ENCODE measurements around the gene DCD. TPM values are rescaled to one million over a fixed set of nuclear protein-coding genes. Genes with fewer than 3 reads are reported as not detected.

DCD gene
- total and polyA plus RNA-seq, 10 of the 15 experiments (the other 5 are each of a cell fraction or from before 2014, with no cell fraction given) = not detected

GRCh38 chr12:54603173-54603814 is 44.9 kb downstream of the DCD start:
- ATAC-seq (peak; percentile 99), FAIRE-seq (peak; percentile 96), DNase-seq (ENCODE audit: low read depth, low spot score) (peak; percentile 21)
- ChIA-PET SMC1A (ENCODE audit: uncharacterized antibody, unreplicated experiment) (interaction anchor here (0.7 to 1.4 kb wide), 2 partner anchors 23 to 99 kb away, joined by 3 read pairs; no protein-coding TSS in a partner anchor), RAD21 (ENCODE audit: unreplicated experiment) (no interaction called here), POLR2A (no interaction called here), CTCF (interaction anchor here (0.7 to 6.3 kb wide), 11 partner anchors 7 to 469 kb away, joined by 3 to 45 read pairs (median 5); no protein-coding TSS in a partner anchor)
- Histone ChIP-seq H3K4me3 (no peak overlapping the region), H3K9ac (ENCODE audit: control insufficient read depth, insufficient read depth, low read length) (no peak overlapping the region), H3K4me1 (ENCODE audit: control insufficient read depth, insufficient read depth, low read length) (no peaks in the 10 kb centered on the region), H2AFZ (ENCODE audit: control insufficient read depth, low read depth, low read length) (no peak overlapping the region), H3K36me3 (ENCODE audit: control insufficient read depth in 2 of 2, insufficient read depth in 2 of 2, low read length in 1 of 2) (no peaks in the 10 kb centered on the region), H3K79me2 (ENCODE audit: control insufficient read depth, insufficient read depth, low read length) (no peaks in the 10 kb centered on the region), H3K9me3 (replicated peaks; ENCODE audit: control insufficient read depth, insufficient read depth, low read length) (no peaks in the 10 kb centered on the region), H3K27ac (ENCODE audit: control insufficient read depth, insufficient read depth) (no peak overlapping the region), H3K27me3 (replicated peaks in 1 of 2; ENCODE audit: control insufficient read depth in 2 of 2, insufficient read depth in 2 of 2, low read length in 1 of 2) (no peaks in the 10 kb centered on the region; a peak in 1 of 4 replicates), H4K20me1 (ENCODE audit: control insufficient read depth, insufficient read depth) (no peaks in the 10 kb centered on the region), H3K4me2 (ENCODE audit: control insufficient read depth, insufficient read depth) (no peak overlapping the region)
- 17% methylated on average over 8 of the region's 8 CpGs for WGBS (ENCODE audit: insufficient coverage, insufficient replicate concordance, low lambda C conversion rate, missing lambda C conversion rate)
- no TSS peak for BruUV-seq (replicated peaks)
- intact Hi-C loops (cut with micrococcal nuclease; ENCODE audit: unreplicated experiment) = loop anchor here (2.0 to 5.0 kb wide), 2 partner anchors 354 to 470 kb away; no protein-coding TSS in a partner anchor
- in situ Hi-C loops (cut with MboI) = no loop called here
- TF ChIP-seq RCOR1 (conservative IDR thresholded peaks at IDR 0.05; ENCODE audit: low read depth, low read length) (no peak), NKRF (conservative IDR thresholded peaks at IDR 0.05) (no peak), RUNX3 (IDR thresholded peaks at IDR 0.05; ENCODE audit: low read length) (peak; percentile 27; the same call in 1 of the 2 replicates), ATF7 (IDR thresholded peaks at IDR 0.05; ENCODE audit: low read depth) (0 out of 2 replicates have a peak, but pooled peaks have one; percentile 34), ZNF384 (IDR thresholded peaks at IDR 0.05; ENCODE audit: borderline replicate concordance, low read depth, low read length) (peak; percentile 70), E2F4 (IDR thresholded peaks at IDR 0.05; ENCODE audit: low read depth, low read length) (no peak), KLF5 (IDR thresholded peaks at IDR 0.05; ENCODE audit: partially characterized antibody) (no peak), ZBTB11 (CRISPR knock-in tag; IDR thresholded peaks at IDR 0.05) (no peak), RAD21 (IDR thresholded peaks at IDR 0.05; ENCODE audit: insufficient read depth, low read depth, low read length) (peak; percentile 78), DPF2 (IDR thresholded peaks at IDR 0.05) (no peak), CREM (IDR thresholded peaks at IDR 0.05; ENCODE audit: low read depth) (peak; percentile 32; the same call in 1 of the 2 replicates), ZNF24 (IDR thresholded peaks at IDR 0.05) (no peak), HDAC6 (IDR thresholded peaks at IDR 0.05; ENCODE audit: unreplicated experiment) (no peak), CTCF (IDR thresholded peaks at IDR 0.05 in 2 of 3, conservative IDR thresholded peaks at IDR 0.05 in 1 of 3; ENCODE audit: control insufficient read depth in 2 of 3, extremely low read depth in 1 of 3, insufficient read depth in 1 of 3, low read depth in 3 of 3, low read length in 3 of 3) (peak; percentile 81 to 92 (median 84)), SMAD5 (IDR thresholded peaks at IDR 0.05; ENCODE audit: low read depth) (no peak)
